Measurements from ENCODE around the gene CUX1.

GRCh38 chr7:101878938-101879337, 61.5 kb downstream of the CUX1 start:
- TF ChIP-seq ARNTL (CRISPR knock-in tag; IDR thresholded peaks at IDR 0.05; ENCODE audit: borderline replicate concordance, low read depth) (no peak), PATZ1 (CRISPR knock-in tag; IDR thresholded peaks at IDR 0.05; ENCODE audit: borderline replicate concordance) (no peak), RARB (CRISPR knock-in tag; IDR thresholded peaks at IDR 0.05) (no peak)
- TF ChIP-seq, protein P1, sequence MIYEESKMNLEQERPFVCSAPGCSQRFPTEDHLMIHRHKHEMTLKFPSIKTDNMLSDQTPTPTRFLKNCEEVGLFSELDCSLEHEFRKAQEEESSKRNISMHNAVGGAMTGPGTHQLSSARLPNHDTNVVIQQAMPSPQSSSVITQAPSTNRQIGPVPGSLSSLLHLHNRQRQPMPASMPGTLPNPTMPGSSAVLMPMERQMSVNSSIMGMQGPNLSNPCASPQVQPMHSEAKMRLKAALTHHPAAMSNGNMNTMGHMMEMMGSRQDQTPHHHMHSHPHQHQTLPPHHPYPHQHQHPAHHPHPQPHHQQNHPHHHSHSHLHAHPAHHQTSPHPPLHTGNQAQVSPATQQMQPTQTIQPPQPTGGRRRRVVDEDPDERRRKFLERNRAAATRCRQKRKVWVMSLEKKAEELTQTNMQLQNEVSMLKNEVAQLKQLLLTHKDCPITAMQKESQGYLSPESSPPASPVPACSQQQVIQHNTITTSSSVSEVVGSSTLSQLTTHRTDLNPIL (CRISPR knock-in tag; IDR thresholded peaks at IDR 0.05; ENCODE audit: low read depth), result no peak

All from SK-N-SH treated with all-trans-retinoic acid at 6 μM for 48 hours (cell line).